Epithelial cell of esophagus (primary cell): ENCODE data around the gene PPP2R2C.

Experiments
- DNase-seq: peaks from one replicate; pipeline ENCODE4 v3.0.0; 2010; ENCODE audit warnings: low read depth
- H3K4me3 ChIP-seq: 2 replicates; pipeline ENCODE4 v1.5.1; 2011; ENCODE audit warnings: mild to moderate bottlenecking, low read length, control low read depth
- CTCF ChIP-seq: IDR thresholded peaks from 2 replicates; pipeline ENCODE4 v1.5.1; 2011; ENCODE audit warnings: low read depth, mild to moderate bottlenecking, low read length, control low read depth, inconsistent platforms; ENCODE audit not compliant: insufficient read depth; ENCODE audit errors: missing control alignments

The PPP2R2C gene

GRCh38 chr4:6275898-6276806, 196.3 kb downstream of the PPP2R2C start:
- no peak for TF ChIP-seq CTCF
- DNase-seq: no peak

GRCh38 chr4:6275351-6275750, 197.1 kb downstream of the PPP2R2C start:
- H3K4me3 ChIP-seq: no peak overlapping the region
- TF ChIP-seq CTCF: no peak
- DNase-seq: no peak

More at GRCh38 chr4:6275898-6276806, 196.3 kb downstream of the PPP2R2C start:
- H3K4me3 ChIP-seq: no peak overlapping the region

GRCh38 chr4:6273661-6273990, 198.8 kb downstream of the PPP2R2C start:
- no peak for DNase-seq
- no peak overlapping the region for H3K4me3 ChIP-seq
- TF ChIP-seq CTCF: no peak

- peak; percentile 57 for DNase-seq
- H3K4me3 ChIP-seq: no peak overlapping the region
- TF ChIP-seq CTCF: no peak
Measured at GRCh38 chr4:6272863-6273660, 199.4 kb downstream of the PPP2R2C start.

- TF ChIP-seq CTCF: no peak
- DNase-seq: no peak
- H3K4me3 ChIP-seq: no peak overlapping the region
Measured at GRCh38 chr4:6271701-6272465, 200.5 kb downstream of the PPP2R2C start.

- DNase-seq: no peak
- TF ChIP-seq CTCF: no peak
- no peak overlapping the region for H3K4me3 ChIP-seq
Measured at GRCh38 chr4:6271206-6271605, 201.2 kb downstream of the PPP2R2C start.
